Measurements from ENCODE around the gene CLEC18B.
"Not testable (repeated sequence)": the region's sequence is repeated elsewhere in the genome, so short reads cannot be mapped to it uniquely, and the experiment has no call there.

CLEC18B gene

DNA sequence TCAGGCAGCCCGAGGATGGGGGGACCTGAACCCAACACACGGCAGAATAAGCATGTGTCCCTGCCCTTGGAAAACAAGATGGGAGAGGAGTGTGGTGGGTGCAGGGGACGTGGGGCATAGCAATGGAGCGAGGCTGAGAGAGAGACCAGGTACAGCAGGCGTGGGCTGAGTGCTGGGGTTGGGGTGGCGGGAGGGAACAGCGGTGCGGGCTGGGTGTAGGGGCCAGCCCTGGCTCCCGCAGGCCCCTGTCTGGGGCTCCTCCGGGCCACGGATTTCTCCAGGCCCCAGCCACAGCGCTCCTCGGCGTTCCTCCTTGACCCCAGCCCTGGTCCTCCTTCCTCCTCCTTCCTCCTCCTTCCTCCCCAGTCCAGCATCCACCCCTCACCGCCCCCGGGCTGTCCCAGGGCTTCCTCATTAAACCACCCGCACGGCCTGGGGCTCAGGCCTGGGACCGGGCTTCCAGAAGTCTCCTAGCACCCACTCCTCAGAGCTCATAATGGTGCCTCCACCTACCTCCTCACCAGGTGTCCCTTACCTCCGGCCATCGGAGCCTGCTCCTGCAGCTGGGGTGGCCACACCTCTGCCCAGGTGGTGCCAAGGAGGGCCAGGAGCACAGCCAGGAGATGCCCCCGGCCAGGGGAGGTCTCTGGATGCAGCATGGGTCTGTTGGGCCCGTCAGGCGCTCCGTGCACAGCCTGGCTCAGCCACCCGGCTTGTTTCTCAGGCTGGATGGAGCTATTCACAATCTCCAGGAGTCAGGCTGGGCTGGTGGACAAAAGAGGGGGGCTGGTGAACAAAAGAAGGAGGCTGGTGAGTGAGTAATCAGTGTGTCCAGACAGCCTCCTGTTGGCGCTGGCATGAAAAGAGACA is at the start of gene CLEC18B:
Gene CLEC18B (minus strand): TSS at position 867 of the 870 bp plus-strand sequence. CDS start 208 bp downstream, at position 659.
- DNase-seq (ENCODE audit: low spot score), result not testable (repeated sequence)

GRCh38 chr16:74469946-74470478 is 48.7 kb upstream of the CLEC18B start:
- no peak for DNase-seq (ENCODE audit: low spot score)

GRCh38 chr16:74468807-74469525 is 47.7 kb upstream of the CLEC18B start:
- DNase-seq (ENCODE audit: low spot score), result no peak

- peak; percentile 66 for DNase-seq (ENCODE audit: low spot score)
Measured at GRCh38 chr16:74466872-74467271, 45.6 kb upstream of the CLEC18B start.

DNA sequence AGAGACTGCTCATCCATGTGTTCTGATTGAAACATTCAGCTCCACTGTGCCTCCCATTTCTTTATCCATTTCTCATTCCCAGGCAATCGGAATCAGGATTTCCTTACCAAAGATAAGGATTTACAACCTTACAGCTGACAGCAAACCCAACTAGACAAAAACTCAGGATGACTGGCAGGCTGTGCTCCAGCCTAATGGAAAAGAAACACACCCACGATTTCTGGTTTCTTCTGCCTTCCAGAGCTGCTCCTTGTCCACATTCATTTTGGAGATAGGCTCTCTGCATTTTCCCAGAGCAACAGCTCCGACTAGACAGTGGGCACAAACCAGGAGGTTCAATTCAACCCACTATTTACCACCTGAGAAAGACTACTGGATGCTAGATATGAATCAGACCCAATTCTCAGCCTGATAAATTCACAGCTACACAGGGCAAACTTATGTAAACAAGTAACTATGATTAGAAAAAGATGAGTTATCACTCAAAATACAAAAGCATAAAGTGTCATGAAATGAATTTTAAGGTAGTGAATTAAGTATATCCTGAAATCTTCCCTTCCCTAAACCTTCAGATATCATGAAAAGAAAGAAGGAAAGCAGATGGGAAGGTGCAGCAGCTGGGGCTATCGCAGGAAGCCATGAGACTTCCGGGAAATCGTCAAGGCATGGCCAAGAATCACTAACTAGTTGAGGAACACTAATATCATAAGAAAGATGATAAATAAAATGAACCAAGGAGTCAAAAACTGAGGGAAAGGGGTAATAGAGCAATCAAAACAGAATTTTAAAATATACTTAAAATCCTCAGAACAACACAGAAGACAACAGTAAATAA is 44.8 kb upstream of the CLEC18B start:
- DNase-seq (ENCODE audit: low spot score), result no peak

DNA sequence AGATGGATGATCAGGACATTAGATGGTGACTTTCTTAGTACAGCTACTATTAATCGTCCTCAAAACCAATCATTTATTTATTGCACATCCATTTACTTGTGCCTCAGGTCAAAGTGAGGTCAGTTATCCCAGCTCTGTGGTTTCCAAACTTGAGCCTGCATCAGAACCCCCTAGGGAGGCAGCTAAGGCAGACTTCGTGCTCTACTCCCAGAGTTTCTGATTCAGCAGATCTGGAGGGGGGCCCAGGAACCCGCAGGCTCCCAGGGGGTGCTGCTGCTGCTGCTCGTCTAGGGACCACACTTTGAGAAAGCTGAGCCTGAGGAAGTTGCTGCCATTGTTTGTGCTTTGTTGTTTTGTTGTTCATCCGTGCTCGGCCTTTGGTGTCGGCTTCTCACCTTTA is 44.0 kb upstream of the CLEC18B start:
- DNase-seq (ENCODE audit: low spot score), result no peak

DNA sequence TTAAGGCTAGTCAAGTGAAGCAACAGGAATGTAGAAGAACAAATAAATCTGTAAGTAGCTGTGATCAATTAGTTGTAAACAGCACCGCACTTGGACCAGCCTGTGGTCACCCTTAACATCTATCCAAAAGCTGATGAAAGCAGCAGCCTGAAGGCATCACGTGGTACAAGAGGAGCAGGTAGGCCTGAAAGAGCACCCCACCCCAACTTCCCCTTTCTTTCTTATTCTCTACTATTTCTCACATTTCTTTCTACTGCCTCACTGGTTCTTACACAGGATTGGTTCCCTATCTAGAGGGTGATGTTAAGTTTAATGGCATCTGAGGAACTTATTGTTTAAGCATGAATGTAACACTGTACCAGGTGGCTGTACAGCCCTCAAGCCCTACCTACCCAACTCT is 42.6 kb upstream of the CLEC18B start:
- DNase-seq (ENCODE audit: low spot score), result no peak

DNA sequence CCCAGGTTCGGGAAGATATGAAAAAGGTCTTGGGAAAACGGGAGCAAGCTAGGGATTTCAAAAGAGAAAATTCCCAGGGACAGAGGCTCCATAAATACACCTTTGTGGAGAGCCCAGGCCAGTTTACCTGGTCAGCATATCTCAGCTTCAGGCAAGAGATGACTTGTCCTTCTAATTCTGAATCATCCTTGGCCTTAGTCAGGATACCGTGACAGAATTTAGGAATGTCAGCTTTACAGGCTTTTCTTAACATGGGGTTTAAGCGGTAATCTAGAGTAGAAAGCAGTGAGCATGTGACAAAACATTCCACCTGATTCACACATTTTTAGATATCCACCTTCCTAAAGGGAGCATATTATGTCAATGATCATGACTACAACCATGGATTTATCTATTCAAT is 41.1 kb upstream of the CLEC18B start:
- no peak for DNase-seq (ENCODE audit: low spot score)

GRCh38 chr16:74461826-74462225 is 40.5 kb upstream of the CLEC18B start:
- DNase-seq (ENCODE audit: low spot score), result no peak

DNA sequence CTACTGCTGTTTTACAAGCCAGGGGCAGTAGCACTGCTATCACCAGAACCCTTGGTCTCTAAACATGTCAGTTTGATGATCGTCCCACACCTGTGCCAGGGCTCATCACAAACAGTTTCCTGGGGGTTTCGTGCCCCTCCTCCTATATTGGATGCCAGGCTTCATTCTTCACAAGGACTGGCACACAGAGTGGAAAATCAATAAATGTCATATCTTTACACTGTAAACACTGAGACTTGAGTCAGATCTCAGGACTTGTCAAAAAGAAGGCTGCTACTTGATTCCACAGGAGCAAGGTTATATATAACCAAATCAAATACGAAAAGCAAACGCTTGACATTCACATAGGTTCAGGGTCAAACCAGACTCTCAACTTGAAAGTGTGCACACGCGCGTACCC is 39.3 kb upstream of the CLEC18B start:
- DNase-seq (ENCODE audit: low spot score), result no peak

- DNase-seq (ENCODE audit: low spot score), result no peak
Measured at GRCh38 chr16:74456290-74456625, 35.0 kb upstream of the CLEC18B start.

- DNase-seq (ENCODE audit: low spot score), result no peak
Measured at GRCh38 chr16:74455619-74456289, 34.5 kb upstream of the CLEC18B start.

DNA sequence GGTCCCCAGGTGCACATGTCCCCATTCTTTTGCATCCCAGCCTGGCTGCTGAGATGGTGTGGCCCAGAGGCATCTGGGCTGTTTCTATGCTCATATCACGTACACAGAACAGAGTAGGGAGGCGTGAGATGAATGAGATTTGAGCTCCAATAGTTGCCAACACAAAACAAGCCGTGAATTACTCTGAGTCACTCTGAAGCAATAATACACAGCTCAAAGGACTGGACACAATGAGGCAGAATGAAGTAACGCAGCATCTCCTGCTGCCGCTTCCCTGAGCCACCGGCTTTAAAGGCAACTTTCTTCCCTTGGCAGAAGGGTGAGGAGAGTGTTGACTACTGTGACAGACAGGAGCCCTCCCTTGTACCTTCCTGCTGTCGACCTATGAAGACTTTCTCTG is 33.9 kb upstream of the CLEC18B start:
- DNase-seq (ENCODE audit: low spot score), result no peak

- no peak for DNase-seq (ENCODE audit: low spot score)
Measured at GRCh38 chr16:74451951-74452758, 30.9 kb upstream of the CLEC18B start.

DNA sequence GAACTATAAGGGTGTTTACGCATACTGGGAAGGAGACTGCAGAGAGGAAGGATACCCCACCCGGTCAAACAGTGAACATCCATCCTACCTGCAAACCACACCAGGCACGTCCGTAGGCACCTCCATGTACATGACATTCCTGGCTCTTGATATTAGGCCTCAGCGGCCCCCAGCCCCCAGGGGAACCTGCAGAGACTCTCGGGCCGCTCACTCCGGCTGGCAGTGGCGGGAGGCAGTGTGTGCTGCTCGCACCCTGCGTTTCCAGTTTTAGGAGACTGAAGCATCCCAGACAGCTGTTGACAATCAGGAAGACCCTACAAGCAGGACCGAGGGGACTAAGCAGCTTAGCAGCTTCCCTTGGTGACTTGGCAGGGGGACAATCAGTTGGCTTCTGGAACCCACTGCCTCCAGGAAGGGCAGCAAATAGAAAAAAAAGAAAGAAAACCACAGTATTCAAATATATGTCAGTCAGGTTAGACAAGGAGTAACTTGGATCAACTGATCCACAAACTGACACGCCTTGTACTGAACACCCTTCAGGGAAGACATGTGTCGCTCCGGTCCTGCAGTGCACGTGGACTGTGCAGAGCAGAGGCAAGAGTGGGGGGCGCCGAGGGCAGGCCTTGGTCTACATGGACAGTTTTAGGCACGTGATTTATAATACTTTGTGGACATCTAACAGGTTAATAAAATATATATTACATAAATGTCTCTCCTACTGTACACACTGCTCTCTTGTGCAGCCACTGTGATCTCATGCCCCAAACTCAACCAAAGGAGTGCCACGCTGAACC is 29.9 kb upstream of the CLEC18B start:
- no peak for DNase-seq (ENCODE audit: low spot score)

GRCh38 chr16:74450236-74450635 is 29.0 kb upstream of the CLEC18B start:
- no peak for DNase-seq (ENCODE audit: low spot score)

GRCh38 chr16:74449470-74449869 is 28.2 kb upstream of the CLEC18B start:
- DNase-seq (ENCODE audit: low spot score), result no peak

GRCh38 chr16:74448990-74449389 is 27.7 kb upstream of the CLEC18B start:
- DNase-seq (ENCODE audit: low spot score), result no peak

DNA sequence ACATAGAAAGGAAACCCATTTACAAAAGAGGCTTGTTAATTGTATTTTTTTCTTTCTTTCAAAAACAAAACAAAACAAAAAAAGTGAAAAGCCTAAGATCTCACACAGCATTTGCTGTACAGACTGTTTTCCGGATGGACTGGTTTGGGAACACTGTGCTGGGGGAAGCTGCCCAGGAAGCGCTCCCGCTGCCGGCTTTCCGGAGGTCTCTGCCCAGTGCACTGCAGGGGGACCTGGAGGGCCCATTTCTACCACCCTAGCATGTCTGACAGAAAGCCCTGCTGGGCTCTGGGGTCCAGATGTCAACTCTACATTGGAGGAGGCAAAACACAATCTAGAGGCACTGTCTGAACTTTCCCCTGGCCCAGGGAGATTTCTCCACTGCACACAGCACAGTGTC is 26.3 kb upstream of the CLEC18B start:
- DNase-seq (ENCODE audit: low spot score), result no peak

- DNase-seq (ENCODE audit: low spot score), result no peak
Measured at GRCh38 chr16:74446866-74447265, 25.6 kb upstream of the CLEC18B start.

Data from activated CD4-positive, alpha-beta T cell treated with anti-CD3 and anti-CD28 coated beads, Interleukin-2, Interleukin-4, amounts not matched to agents 100 ng/mL and 50 ng/mL, durations not matched to agents 16 hours and 8 hours (primary cell).